Measurements from ENCODE around the gene MON1A.
"Not testable (repeated sequence)": the region's sequence is repeated elsewhere in the genome, so short reads cannot be mapped to it uniquely, and the experiment has no call there.

MON1A gene

DNA sequence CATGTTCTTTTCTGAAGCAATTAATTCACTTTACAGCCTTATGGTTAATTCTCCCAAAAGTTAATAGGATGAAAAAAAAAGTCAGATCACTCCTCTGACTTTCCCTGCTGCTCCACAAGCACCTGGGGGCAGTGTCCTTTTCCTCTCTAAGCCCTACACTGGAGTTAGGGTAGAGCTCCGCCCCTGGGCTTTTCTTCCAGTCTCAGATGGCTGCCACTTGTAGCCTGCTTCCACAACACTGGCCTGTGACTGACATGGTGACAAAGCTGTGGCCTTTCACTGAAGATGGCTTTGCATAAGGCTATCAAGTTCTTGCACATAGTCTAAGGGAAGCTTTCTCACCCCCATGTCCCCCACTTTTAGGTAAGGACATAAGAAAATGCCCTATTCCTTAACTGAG lies 1.3 kb upstream of the MON1A start:
- H3K4me3 ChIP-seq (ENCODE audit: low read depth, low read length), result no peak overlapping the region
- TF ChIP-seq, protein P1, sequence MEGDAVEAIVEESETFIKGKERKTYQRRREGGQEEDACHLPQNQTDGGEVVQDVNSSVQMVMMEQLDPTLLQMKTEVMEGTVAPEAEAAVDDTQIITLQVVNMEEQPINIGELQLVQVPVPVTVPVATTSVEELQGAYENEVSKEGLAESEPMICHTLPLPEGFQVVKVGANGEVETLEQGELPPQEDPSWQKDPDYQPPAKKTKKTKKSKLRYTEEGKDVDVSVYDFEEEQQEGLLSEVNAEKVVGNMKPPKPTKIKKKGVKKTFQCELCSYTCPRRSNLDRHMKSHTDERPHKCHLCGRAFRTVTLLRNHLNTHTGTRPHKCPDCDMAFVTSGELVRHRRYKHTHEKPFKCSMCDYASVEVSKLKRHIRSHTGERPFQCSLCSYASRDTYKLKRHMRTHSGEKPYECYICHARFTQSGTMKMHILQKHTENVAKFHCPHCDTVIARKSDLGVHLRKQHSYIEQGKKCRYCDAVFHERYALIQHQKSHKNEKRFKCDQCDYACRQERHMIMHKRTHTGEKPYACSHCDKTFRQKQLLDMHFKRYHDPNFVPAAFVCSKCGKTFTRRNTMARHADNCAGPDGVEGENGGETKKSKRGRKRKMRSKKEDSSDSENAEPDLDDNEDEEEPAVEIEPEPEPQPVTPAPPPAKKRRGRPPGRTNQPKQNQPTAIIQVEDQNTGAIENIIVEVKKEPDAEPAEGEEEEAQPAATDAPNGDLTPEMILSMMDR (IDR thresholded peaks at IDR 0.05; ENCODE audit: borderline replicate concordance, insufficient read depth, low read depth, low read length), result no peak

DNA sequence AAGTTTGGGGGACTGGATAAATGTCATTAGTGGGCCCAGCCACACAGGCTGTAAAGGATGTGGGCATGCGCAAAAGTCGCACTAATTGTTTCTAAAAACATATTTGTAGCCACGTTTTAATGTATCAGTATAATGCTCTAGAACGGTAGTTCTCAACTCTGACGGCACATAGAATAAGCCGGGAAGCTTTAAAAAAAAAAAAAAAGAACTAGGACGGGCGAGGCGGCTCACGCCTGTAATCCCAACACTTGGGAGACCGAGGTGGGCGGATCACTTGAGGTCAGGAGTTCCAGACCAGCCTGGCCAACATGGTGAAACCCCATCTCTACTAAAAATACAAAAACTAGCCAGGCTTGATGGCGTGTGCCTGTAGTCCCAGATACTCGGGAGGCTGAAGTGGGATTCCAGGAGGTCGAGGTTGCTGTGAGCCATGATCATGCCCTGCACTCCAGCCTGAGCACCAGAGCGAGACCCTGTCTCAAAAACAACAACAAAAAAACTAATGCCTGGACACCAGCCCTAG lies 618 bp upstream of the MON1A start:
- peak overlapping the region; percentile 96 for H3K4me3 ChIP-seq (ENCODE audit: low read depth, low read length)
- TF ChIP-seq, protein P1 (IDR thresholded peaks at IDR 0.05; ENCODE audit: borderline replicate concordance, insufficient read depth, low read depth, low read length), result no peak

DNA sequence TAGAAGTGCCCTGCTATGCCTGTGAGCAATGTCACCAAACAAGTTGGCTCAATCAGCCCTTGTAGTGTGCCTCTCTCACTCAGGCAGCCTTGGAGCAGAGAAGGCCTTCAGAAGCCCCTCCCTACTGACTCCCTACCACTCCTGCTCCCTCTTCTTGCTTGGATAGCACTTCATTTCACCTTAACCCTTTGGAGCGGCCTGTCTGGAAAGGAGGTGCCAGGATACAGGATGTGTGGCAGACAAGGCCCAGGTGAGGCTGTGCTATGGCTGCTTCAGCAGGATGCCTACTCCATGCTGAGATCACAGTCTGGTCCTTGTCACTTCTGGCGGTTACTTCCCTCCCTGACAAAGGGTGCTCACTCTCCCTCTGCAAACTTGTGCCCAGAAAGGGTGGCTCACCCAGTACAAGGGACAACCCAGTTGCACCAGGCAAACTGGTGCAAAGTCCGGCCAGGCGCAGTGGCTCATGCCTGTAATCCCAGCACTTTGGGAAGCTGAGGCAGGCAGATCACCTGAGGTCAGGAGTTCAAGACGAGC lies 1.1 kb downstream of the MON1A start:
- TF ChIP-seq, protein P1 (IDR thresholded peaks at IDR 0.05; ENCODE audit: borderline replicate concordance, insufficient read depth, low read depth, low read length), result no peak
- peak overlapping the region; percentile 11 for H3K4me3 ChIP-seq (ENCODE audit: low read depth, low read length)

DNA sequence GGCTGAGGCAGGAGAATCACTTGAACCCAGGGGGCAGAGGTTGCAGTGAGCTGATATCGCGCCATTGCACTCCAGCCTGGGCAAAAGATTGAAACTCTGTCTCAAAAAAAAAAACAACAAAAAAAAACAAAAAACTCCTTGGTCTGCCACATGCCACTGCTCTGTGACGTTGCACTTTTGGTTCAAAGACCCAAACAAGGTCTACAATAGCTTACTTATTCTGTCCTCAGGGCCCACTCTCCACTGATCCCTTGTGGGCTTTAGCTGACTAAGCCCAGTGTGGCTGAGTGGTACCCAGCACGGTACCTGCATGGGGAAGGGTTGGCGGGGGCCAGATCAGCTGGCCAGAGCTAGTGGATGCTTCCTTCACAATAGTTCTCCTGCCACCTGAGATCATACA lies 1.8 kb downstream of the MON1A start:
- H3K4me3 ChIP-seq (ENCODE audit: low read depth, low read length), result no peak overlapping the region
- TF ChIP-seq, protein P1 (IDR thresholded peaks at IDR 0.05; ENCODE audit: borderline replicate concordance, insufficient read depth, low read depth, low read length), result no peak

DNA sequence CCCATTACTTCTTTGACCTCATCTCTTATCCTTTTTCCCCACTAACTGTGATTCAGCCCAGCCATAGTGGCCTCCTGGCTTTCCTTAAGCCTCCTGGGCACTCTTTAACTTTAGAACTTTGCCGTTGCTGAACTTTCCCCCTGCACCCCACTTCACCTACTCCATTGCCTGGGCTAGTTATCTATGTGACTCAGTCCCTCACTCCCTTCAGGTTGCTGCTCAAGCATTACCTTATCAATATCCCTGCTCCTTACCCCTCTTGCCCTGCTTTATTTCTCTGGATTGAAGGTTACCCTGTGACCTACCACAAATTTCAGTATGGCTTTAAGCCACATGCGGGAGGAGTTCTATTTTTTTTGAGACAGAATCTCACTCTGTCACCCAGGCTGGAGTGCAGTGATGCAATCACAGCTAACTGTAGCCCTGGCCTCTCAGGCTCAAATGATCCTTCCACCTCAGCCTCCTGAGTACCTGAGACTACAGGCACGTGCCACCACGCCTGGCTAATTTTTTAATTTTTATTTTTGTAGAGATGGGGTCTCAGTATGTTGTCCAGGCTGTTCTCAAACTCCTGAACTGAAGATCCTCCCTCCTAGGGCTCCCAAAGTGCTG lies 3.4 kb downstream of the MON1A start:
- TF ChIP-seq, protein P1 (IDR thresholded peaks at IDR 0.05; ENCODE audit: borderline replicate concordance, insufficient read depth, low read depth, low read length), result no peak

DNA sequence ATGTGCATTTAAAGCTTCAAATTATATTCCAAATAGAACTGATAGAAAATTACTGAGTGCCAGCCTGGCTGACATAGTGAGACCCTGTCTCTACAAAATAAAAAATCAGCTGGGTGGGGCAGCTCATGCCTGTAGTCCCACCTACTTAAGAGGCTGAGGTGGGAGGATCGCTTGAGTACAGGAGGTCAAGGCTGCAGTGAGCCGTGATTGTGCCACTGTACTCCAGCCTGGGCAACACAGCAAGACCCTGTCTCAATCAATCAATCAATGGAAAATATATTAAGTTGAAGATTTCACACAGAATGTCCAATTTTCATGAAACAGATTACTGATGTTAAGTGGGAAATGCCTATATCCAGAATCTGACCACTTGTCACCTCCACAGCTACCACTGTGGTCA lies 4.1 kb downstream of the MON1A start:
- TF ChIP-seq, protein P1 (IDR thresholded peaks at IDR 0.05; ENCODE audit: borderline replicate concordance, insufficient read depth, low read depth, low read length), result no peak
- no peak overlapping the region for H3K4me3 ChIP-seq (ENCODE audit: low read depth, low read length)

More for the DNA sequence above, 3.4 kb downstream of the MON1A start:
- no peak overlapping the region for H3K4me3 ChIP-seq (ENCODE audit: low read depth, low read length)

DNA sequence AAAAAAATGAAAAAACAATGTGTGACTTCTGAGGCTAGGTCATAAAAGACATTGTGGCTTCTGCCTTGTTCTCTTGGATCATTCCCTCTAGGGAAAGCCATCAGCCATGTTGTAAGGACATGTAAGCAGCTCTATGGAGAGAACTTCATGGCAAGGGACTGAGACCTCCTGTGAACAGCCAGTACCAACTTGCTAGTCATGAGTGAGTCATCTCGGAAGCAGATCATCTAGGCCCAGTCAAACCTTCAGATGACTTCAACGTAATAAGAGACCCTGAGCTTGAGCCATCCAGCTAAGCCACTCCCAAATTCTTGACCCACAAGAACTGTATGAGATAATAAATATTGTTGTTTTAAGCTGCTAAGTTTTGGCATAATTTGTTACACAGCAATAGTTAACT lies 4.9 kb downstream of the MON1A start:
- no peak overlapping the region for H3K4me3 ChIP-seq (ENCODE audit: low read depth, low read length)
- TF ChIP-seq, protein P1 (IDR thresholded peaks at IDR 0.05; ENCODE audit: borderline replicate concordance, insufficient read depth, low read depth, low read length), result no peak

DNA sequence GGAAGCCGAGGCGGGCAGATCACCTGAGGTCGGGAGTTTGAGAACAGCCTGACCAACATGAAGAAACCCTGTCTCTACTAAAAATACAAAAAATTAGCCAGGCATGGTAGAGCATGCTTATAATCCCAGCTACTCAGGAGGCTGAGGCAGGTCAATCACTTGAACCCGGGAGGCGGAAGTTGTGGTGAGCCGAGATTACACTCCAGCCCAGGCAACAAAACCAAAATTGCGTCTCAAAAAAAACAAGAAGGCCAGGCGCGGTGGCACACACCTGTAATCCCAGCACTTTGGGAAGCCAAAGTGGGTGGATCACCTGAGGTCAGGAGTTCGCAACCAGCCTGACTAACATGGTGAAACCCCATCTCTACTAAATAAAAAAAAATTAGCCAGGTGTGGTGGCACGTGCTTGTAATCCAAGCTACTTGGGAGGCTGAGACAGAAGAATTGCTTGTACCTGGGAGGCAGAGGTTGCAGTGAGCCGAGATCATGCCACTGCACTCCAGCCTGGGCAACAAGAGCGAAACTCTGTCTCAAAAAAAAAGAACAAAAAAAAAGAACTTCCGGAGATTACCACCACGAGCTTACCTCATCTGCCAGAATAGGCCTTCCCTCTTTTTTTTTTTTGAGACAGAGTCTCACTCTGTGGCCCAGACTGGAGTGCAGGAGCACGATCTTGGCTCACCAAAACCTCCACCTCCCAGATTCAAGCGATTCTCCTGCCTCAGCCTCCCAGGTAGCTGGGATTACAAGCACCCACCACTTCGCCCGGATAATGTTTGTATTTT lies 11.6 kb downstream of the MON1A start:
- not testable (repeated sequence) for H3K4me3 ChIP-seq (ENCODE audit: low read depth, low read length)

Data from GM12875 (cell line).